CD4-positive, alpha-beta T cell (primary cell): ENCODE measurements around the gene LAMTOR2. TPM values are rescaled to one million over a fixed set of nuclear protein-coding genes. Genes with fewer than 3 reads are reported as not detected.

Experiments used
- ATAC-seq: fragments of 200-7000 bp; cut with Tn5 transposase; one replicate; pipeline ENCODE4 v1.10.0; 2022; ENCODE audit warnings: mild to moderate bottlenecking; ENCODE audit not compliant: poor library complexity
- CTCF ChIA-PET: fragments of 350-600 bp; sonication (Branson Sonifier 250); formaldehyde crosslinking; loops from one replicate; lab custom pipeline; 2021; ENCODE audit warnings: antibody characterized with exemption, inconsistent platforms; lab: Charles Lee
- POLR2A ChIA-PET: fragments of 350-600 bp; sonication (Branson Sonifier 250); formaldehyde crosslinking; loops from one replicate; lab custom pipeline; 2021; ENCODE audit warnings: antibody characterized with exemption, inconsistent platforms; lab: Charles Lee
- DNase-seq, 14 experiments: peaks; one replicate each; pipeline ENCODE4 v3.0.0-alpha.2; 2013 to 2020; ENCODE audit warnings: mixed read lengths in 2 of 14
- H3K27ac ChIP-seq, 2 donors: one replicate each; pipeline versions ENCODE4 v1.5.1 to v1.7.0; 2013; ENCODE audit warnings: low read length in 2 of 2, low read depth in 1 of 2, mild to moderate bottlenecking in 1 of 2
- H3K27me3 ChIP-seq, 2 experiments: 1 replicate in 1 of 2; 2 replicates in 1 of 2; pipeline versions ENCODE4 v1.6.1 to v1.7.0; 2013; ENCODE audit warnings: low read length in 2 of 2, control low read depth in 1 of 2, mild to moderate bottlenecking in 1 of 2, moderate library complexity in 1 of 2; ENCODE audit not compliant: insufficient read depth in 2 of 2, control insufficient read depth in 1 of 2
- H3K36me3 ChIP-seq: one replicate; pipeline ENCODE4 v1.6.1; 2013; ENCODE audit warnings: low read length, control low read depth; ENCODE audit not compliant: insufficient read depth
- H3K4me1 ChIP-seq: one replicate; pipeline ENCODE4 v1.6.1; 2013; ENCODE audit warnings: low read length, control low read depth; ENCODE audit not compliant: insufficient read depth
- H3K4me3 ChIP-seq: one replicate; pipeline ENCODE4 v1.5.1; 2013; ENCODE audit warnings: mild to moderate bottlenecking, low read length, moderate library complexity
- H3K9me3 ChIP-seq, 2 experiments: 1 replicate in 1 of 2; 2 replicates in 1 of 2; pipeline versions ENCODE4 v1.6.1 to v1.7.0; 2013; ENCODE audit warnings: low read length in 2 of 2, mild to moderate bottlenecking in 2 of 2, control low read depth in 1 of 2, moderate library complexity in 1 of 2; ENCODE audit not compliant: control insufficient read depth in 1 of 2, insufficient read depth in 1 of 2
- H3K27ac Mint-ChIP-seq: one replicate; pipeline ENCODE4 v1.8.0; 2020; ENCODE audit warnings: mixed read lengths
- H3K27me3 Mint-ChIP-seq: one replicate; pipeline ENCODE4 v1.8.0; 2021; ENCODE audit warnings: mixed read lengths
- H3K36me3 Mint-ChIP-seq: one replicate; pipeline ENCODE4 v1.8.0; 2021; ENCODE audit warnings: low read depth, mixed read lengths
- H3K4me1 Mint-ChIP-seq: one replicate; pipeline ENCODE4 v1.8.0; 2021; ENCODE audit warnings: low read depth, mixed read lengths
- H3K4me3 Mint-ChIP-seq: one replicate; pipeline ENCODE4 v1.8.0; 2020; ENCODE audit warnings: mild to moderate bottlenecking, mixed read lengths
- H3K9me3 Mint-ChIP-seq: one replicate; pipeline ENCODE4 v1.8.0; 2020; ENCODE audit warnings: mixed read lengths
- CTCF ChIP-seq: fragments of 200-600 bp; IDR thresholded peaks from one replicate; pipeline ENCODE4 v1.8.0; 2022; ENCODE audit warnings: antibody characterized with exemption, mild to moderate bottlenecking
- intact Hi-C, 2 experiments: fragments of 100-400 bp; cut with DNase I in 1 of 2; cut with micrococcal nuclease in 1 of 2; formaldehyde crosslinking; loops; one replicate each; pipeline versions ENCODE4 v1.15.1 to v1.9.0; 2023 to 2025; cut with DNase I, micrococcal nuclease
- total RNA-seq, 174 experiments: library from RNA in 2 of 174; stranded (reverse) in 2 of 174; gene quantifications; one replicate each; pipeline ENCODE4 v1.2.3 and lab custom pipeline; 2021 to 2026

The LAMTOR2 gene
- total RNA-seq, 2 experiments from 2014 or later, result 7.0 to 8.7 TPM

- Mint-ChIP-seq H3K9me3 (no peaks in the 10 kb centered on the region), H3K4me3 (no peak overlapping the region), H3K27ac (no peak overlapping the region), H3K27me3 (peaks cover 1% of the 10 kb centered on the region), H3K36me3 (no peaks in the 10 kb centered on the region), H3K4me1 (no peaks in the 10 kb centered on the region)
- no peak overlapping the region for H3K27ac ChIP-seq
- CTCF ChIA-PET, result no interaction called here
- no peaks in the 10 kb centered on the region for H3K27me3 ChIP-seq
- POLR2A ChIA-PET, result no interaction called here
- no peaks in the 10 kb centered on the region for H3K4me1 ChIP-seq
- intact Hi-C loops, result no loop called here
- no peak for TF ChIP-seq CTCF
- no peaks in the 10 kb centered on the region for H3K9me3 ChIP-seq
- H3K36me3 ChIP-seq, result no peaks in the 10 kb centered on the region
- ATAC-seq (no peak), DNase-seq (no peak)
- no peak overlapping the region for H3K4me3 ChIP-seq
Observed at GRCh38 chr1:156074661-156075060, 20.1 kb downstream of the LAMTOR2 start.

- POLR2A ChIA-PET, result no interaction called here
- TF ChIP-seq CTCF, result no peak
- DNase-seq, result no peak
- CTCF ChIA-PET, result no interaction called here
- intact Hi-C loops, result no loop called here
- Mint-ChIP-seq H3K4me3 (no peak overlapping the region), H3K27me3 (peaks cover 4% of the 10 kb centered on the region), H3K36me3 (no peaks in the 10 kb centered on the region), H3K9me3 (no peaks in the 10 kb centered on the region), H3K4me1 (no peaks in the 10 kb centered on the region), H3K27ac (no peak overlapping the region)
- Histone ChIP-seq H3K4me1 (no peaks in the 10 kb centered on the region), H3K27me3 (no peaks in the 10 kb centered on the region), H3K4me3 (no peak overlapping the region), H3K27ac (no peak overlapping the region), H3K36me3 (no peaks in the 10 kb centered on the region), H3K9me3 (no peaks in the 10 kb centered on the region)
- ATAC-seq, result no peak
Observed at GRCh38 chr1:156075162-156075561, 20.6 kb downstream of the LAMTOR2 start.

- H3K4me1 Mint-ChIP-seq, result no peaks in the 10 kb centered on the region
- Histone ChIP-seq H3K27me3 (no peaks in the 10 kb centered on the region), H3K36me3 (no peaks in the 10 kb centered on the region), H3K4me1 (no peaks in the 10 kb centered on the region), H3K9me3 (no peaks in the 10 kb centered on the region), H3K4me3 (no peak overlapping the region), H3K27ac (no peak overlapping the region)
- H3K36me3 Mint-ChIP-seq, result no peaks in the 10 kb centered on the region
- peaks cover 4% of the 10 kb centered on the region for H3K27me3 Mint-ChIP-seq
- ChIA-PET CTCF (no interaction called here), POLR2A (interaction anchor here (1.1 kb wide), 1 partner anchor 137 kb away, joined by 3 read pairs; the partner anchor contains the start of gene PMF1)
- intact Hi-C loops, result no loop called here
- H3K4me3 Mint-ChIP-seq, result no peak overlapping the region
- H3K9me3 Mint-ChIP-seq, result no peaks in the 10 kb centered on the region
- no peak for DNase-seq
- no peak overlapping the region for H3K27ac Mint-ChIP-seq
- no peak for TF ChIP-seq CTCF
- no peak for ATAC-seq
Observed at GRCh38 chr1:156075775-156076204, 21.2 kb downstream of the LAMTOR2 start.
